LNCaP clone FGC (cell line): Measurements from ENCODE around the gene PHF14.
A peak's percentile ranks its signal among the peaks of the same experiment; 100 is the strongest.
"Not testable (repeated sequence)": the region's sequence is repeated elsewhere in the genome, so short reads cannot be mapped to it uniquely, and the experiment has no call there.

Experiments
- DNase-seq: peaks from one replicate; pipeline ENCODE4 v3.0.0-alpha.2; 2011; ENCODE audit warnings: low read depth
- H3K4me3 ChIP-seq: 2 replicates; pipeline ENCODE4 v1.5.1; 2011; ENCODE audit warnings: mild to moderate bottlenecking, low read depth, low read length, control low read depth
- TF ChIP-seq, protein P1 (sequence below): IDR thresholded peaks from 2 replicates; pipeline ENCODE4 v1.5.1; 2012; ENCODE audit warnings: mild to moderate bottlenecking; ENCODE audit not compliant: control insufficient read depth, insufficient read depth; ENCODE audit errors: extremely low read depth

PHF14 gene

DNA sequence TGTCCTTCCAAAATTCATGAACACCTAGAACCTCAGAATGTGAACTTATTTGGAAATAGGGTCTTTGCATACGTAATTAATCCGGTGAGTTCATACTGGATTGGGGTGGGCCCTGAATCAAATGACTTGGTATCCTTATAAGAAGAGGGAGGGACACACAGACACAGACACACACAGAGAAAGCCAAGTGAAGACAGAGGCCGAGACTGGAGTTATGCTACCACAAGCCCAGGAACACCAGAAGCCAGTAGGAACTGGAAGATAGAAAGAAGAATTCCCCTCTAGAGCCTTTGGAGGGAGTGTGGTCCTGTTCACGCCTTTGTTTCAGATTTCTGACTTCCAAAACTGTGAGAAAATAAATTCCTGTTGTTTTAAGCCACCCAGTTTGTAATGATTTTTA lies 17.1 kb upstream of the PHF14 start:
- no peak for DNase-seq
- no peak overlapping the region for H3K4me3 ChIP-seq
- TF ChIP-seq, protein P1, sequence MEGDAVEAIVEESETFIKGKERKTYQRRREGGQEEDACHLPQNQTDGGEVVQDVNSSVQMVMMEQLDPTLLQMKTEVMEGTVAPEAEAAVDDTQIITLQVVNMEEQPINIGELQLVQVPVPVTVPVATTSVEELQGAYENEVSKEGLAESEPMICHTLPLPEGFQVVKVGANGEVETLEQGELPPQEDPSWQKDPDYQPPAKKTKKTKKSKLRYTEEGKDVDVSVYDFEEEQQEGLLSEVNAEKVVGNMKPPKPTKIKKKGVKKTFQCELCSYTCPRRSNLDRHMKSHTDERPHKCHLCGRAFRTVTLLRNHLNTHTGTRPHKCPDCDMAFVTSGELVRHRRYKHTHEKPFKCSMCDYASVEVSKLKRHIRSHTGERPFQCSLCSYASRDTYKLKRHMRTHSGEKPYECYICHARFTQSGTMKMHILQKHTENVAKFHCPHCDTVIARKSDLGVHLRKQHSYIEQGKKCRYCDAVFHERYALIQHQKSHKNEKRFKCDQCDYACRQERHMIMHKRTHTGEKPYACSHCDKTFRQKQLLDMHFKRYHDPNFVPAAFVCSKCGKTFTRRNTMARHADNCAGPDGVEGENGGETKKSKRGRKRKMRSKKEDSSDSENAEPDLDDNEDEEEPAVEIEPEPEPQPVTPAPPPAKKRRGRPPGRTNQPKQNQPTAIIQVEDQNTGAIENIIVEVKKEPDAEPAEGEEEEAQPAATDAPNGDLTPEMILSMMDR: no peak

DNA sequence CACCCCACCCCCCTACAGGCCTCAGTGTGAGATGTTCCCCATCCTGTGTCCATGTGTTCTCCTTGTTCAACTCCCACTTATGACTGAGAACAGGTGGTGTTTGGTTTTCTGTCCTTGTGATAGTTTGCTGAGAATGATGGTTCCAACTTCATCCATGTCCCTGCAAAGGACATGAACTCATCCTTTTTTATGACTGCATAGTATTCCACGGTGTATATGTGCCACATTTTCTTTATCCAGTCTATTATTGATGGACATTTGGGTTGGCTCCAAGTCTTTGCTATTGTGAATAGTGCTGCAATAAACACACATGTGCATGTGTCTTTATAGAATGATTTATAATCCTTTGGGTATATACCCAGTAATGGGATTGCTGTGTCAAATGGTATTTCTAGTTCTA lies 13.4 kb upstream of the PHF14 start:
- not testable (repeated sequence) for DNase-seq, H3K4me3 ChIP-seq

DNA sequence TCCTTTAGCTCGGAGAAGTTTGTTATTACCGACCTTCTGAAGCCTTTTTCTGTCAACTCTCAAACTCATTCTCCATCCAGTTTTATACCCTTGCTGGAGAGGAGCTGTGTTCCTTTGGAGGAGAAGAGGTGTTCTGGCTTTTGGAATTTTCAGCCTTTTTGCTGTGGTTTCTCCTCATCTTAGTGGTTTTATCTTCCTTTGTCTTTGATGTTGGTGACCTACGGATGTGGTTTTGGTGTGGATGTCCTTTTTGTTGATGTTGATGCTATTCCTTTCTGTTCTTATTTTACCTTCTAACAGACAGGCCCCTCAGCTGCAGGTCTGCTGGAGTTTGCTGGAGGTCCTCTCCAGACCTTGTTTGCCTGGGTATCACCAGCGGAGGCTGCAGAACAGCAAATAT lies 8.7 kb upstream of the PHF14 start:
- H3K4me3 ChIP-seq, DNase-seq: not testable (repeated sequence)

DNA sequence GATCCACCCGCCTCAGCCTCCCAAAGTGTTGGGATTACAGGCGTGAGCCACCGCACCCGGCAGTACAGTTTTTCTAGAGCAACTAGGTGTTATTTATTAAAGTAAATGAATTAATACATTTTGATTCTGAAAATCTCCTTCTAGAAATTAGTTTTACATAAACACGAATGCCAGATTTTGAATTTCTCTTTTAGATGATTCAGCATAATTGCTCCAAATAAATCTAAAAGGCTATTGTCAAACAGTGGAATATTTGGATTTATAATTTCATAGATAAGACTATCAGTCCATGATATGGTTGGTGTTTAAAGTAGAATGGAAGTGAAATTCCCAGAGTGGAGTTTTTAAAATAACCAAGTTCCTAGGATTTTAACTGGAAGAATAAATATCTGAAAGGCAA lies 1.5 kb upstream of the PHF14 start:
- DNase-seq: no peak
- no peak overlapping the region for H3K4me3 ChIP-seq
- TF ChIP-seq, protein P1: no peak

DNA sequence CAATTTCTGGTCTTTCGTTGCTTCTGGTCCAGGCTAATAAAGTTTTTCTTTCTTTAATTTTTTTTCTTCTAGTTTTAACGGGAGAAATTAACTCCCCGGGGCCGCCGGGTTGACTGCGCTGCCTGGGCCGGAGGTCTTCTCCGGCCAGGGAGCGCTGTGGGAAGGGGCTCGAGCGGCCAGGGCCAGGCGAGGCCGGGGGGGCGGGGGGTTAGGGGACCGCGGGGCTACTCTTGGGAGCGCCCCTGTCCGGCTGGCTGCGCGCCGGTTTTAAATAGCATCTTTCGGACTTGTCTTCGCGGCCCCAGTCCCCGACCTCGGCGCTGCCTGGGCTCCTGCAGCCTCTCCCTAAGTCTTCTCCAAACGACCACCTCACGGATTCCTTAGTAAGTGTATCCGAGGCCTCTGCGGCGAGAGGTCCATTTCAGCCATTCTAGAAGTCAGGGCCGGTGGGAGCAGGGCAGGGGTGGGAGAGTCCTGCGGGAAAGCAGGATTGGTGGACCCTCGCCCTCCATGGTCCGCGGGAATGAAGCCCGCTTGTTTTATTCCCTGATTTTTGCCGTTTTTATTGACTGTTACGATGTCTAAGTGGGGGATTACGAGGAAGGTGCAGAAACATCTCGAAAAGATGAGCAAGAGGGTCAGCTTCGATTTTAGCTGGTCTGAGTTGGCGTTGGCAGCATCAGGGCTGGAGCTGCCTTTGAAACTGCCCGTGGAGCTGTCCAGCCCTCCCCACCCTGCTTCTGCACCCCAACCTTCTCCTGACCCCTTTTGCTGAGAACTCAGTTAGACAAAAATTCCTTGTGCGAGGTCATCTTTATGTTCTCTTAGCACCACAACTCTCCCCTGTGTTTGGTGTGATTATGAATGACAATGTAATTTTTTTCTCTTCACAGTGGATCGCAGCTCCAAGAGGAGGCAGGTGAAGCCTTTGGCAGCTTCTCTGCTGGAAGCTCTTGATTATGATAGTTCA lies 555 bp downstream of the PHF14 start:
- TF ChIP-seq, protein P1: no peak
- peak overlapping the region; percentile 69 for H3K4me3 ChIP-seq
- DNase-seq: peak; percentile 11

DNA sequence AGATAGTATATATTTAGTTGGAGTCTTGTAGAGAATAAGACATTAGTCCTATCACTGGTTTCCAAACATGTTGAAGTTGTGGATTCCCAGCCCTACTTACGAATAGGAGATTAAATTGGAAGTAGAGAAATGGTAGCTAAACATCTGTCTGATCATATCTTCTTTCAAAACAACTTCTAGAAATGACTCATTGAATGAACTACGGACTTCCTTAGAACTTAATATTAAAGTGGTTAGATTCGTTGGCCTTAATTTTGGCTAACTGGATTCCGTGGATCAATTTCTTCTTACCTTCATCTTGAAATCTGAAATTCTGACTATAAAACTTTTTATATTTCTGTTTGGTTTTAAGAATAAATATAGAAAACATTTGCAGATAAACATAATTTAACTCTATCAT lies 3.4 kb downstream of the PHF14 start:
- no peak for DNase-seq
- H3K4me3 ChIP-seq: no peak overlapping the region
- TF ChIP-seq, protein P1: no peak

DNA sequence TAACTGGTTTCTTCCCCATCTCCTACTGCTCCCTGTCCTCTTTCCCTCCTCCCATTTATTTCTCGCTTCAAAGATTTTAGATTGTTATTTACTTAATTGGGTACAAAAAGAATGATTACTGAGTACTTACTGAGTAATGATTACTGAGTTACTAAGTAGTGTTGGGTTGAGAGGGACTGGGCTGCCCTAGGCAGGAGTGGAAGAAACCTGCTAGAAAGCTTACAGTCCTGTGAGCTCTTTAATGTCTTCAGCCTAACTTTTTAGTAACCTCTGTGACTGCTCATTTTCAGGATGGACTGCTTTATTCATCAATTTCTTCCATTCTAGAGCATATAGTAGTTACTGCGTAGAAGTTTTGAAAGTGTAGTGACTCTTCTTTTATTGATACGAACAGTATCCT lies 7.6 kb downstream of the PHF14 start:
- DNase-seq: no peak
- H3K4me3 ChIP-seq: no peak overlapping the region
- TF ChIP-seq, protein P1: no peak

DNA sequence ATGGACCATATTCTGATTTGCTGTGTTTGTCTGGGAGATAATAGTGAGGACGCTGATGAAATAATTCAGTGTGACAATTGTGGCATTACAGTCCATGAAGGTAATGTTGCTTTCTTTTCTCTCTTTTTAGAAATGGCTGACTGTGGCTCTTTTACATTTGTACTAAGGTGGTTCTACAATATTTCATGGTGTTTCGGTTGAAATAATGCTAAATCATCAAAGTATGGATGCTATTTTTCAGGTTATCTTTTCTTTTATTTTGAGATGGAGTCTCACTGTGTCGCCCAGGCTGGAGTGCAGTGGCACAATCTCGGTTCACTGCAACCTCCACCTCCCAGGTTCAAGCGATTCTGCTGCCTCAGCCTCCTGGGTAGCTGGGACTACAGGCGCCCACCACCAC lies 17.1 kb downstream of the PHF14 start:
- DNase-seq, H3K4me3 ChIP-seq: not testable (repeated sequence)

DNA sequence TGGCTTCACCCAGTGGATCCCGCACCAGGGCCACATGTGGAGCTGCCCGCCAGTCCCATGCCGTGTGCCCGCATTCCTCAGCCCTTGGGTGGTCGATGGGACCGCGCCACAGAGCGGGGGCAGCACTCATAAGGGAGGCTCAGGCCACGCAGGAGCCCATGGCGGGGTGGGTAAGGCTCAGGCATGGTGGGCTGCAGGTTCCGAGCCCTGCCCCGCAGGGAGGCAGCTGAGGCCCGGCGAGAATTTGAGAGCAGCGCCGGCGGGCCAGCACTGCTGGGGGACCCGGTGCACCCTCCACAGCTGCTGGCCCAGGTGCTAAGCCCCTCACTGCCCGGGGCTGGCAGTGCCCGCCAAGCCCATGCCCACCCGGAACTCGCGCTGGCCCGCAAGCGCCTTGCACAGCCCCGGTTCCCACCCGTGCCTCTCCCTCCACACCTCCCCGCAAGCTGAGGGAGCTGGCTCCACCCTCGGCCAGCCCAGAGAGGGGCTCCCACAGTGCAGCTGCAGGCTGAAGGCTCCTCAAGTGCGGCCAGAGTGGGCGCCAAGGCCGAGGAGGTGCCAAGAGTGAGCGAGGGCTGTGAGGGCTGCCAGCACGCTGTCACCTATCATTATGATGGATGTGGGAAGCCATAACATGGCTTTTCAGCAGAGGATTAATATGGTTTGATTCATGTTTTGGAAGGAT lies 22.0 kb downstream of the PHF14 start:
- not testable (repeated sequence) for H3K4me3 ChIP-seq, DNase-seq
